Memory B cell (primary cell): Measurements from ENCODE around the gene FNDC10.
A peak's percentile ranks its signal among the peaks of the same experiment; 100 is the strongest.
"Not testable (repeated sequence)": the region's sequence is repeated elsewhere in the genome, so short reads cannot be mapped to it uniquely, and the experiment has no call there.

Source experiments
- ATAC-seq: fragments of 150-1000 bp; cut with Tn5 transposase; 2 replicates; pipeline ENCODE4 v1.10.0; 2021; ENCODE audit warnings: low read depth, mild to moderate bottlenecking, moderate library complexity
- DNase-seq, 2 donors: peaks; one replicate each; pipeline ENCODE4 v3.0.0; 2022; ENCODE audit warnings: low spot score in 2 of 2
- H3K27ac Mint-ChIP-seq: one replicate; pipeline ENCODE4 v1.8.0; 2022; ENCODE audit warnings: mild to moderate bottlenecking, moderate library complexity, mixed read lengths
- H3K27me3 Mint-ChIP-seq: one replicate; pipeline ENCODE4 v1.8.0; 2022; ENCODE audit warnings: mixed read lengths
- H3K36me3 Mint-ChIP-seq: one replicate; pipeline ENCODE4 v1.8.0; 2022; ENCODE audit warnings: mild to moderate bottlenecking, mixed read lengths
- H3K4me1 Mint-ChIP-seq: one replicate; pipeline ENCODE4 v1.8.0; 2022; ENCODE audit warnings: mixed read lengths
- H3K4me3 Mint-ChIP-seq: one replicate; pipeline ENCODE4 v1.8.0; 2022; ENCODE audit warnings: mild to moderate bottlenecking, moderate library complexity, mixed read lengths
- H3K9me3 Mint-ChIP-seq: one replicate; pipeline ENCODE4 v1.8.0; 2022; ENCODE audit warnings: mixed read lengths

The FNDC10 gene

GRCh38 chr1:1562556-1563195 is 37.3 kb downstream of the FNDC10 start:
- Mint-ChIP-seq H3K27ac (no peak overlapping the region), H3K9me3 (no peaks in the 10 kb centered on the region), H3K4me3 (no peak overlapping the region), H3K36me3 (peaks cover 21% of the 10 kb centered on the region), H3K4me1 (peaks cover 15% of the 10 kb centered on the region), H3K27me3 (no peaks in the 10 kb centered on the region)
- no peak for DNase-seq
- no peak for ATAC-seq

- ATAC-seq: no peak
- Mint-ChIP-seq H3K4me3 (no peak overlapping the region), H3K27ac (peak overlapping the region; percentile 84), H3K4me1 (peaks cover 8% of the 10 kb centered on the region), H3K36me3 (peaks cover 21% of the 10 kb centered on the region), H3K27me3 (no peaks in the 10 kb centered on the region), H3K9me3 (no peaks in the 10 kb centered on the region)
- DNase-seq: no peak
Measured at GRCh38 chr1:1561801-1562470, 38.0 kb downstream of the FNDC10 start.

GRCh38 chr1:1560178-1560577 is 39.8 kb downstream of the FNDC10 start:
- Mint-ChIP-seq H3K9me3 (no peaks in the 10 kb centered on the region), H3K36me3 (peaks cover 19% of the 10 kb centered on the region), H3K4me3 (no peak overlapping the region)

GRCh38 chr1:1559066-1559465 is 40.9 kb downstream of the FNDC10 start:
- peak overlapping the region; percentile 31 for H3K27ac Mint-ChIP-seq
- no peaks in the 10 kb centered on the region for H3K9me3 Mint-ChIP-seq
- H3K4me3 Mint-ChIP-seq: no peak overlapping the region
- DNase-seq (no peak), ATAC-seq (no peak)
- peaks cover 5% of the 10 kb centered on the region for H3K4me1 Mint-ChIP-seq
- H3K36me3 Mint-ChIP-seq: peaks cover 10% of the 10 kb centered on the region
- H3K27me3 Mint-ChIP-seq: no peaks in the 10 kb centered on the region

More at GRCh38 chr1:1560178-1560577, 39.8 kb downstream of the FNDC10 start:
- no peak overlapping the region for H3K27ac Mint-ChIP-seq
- ATAC-seq (no peak), DNase-seq (no peak)
- H3K4me1 Mint-ChIP-seq: peaks cover 9% of the 10 kb centered on the region
- no peaks in the 10 kb centered on the region for H3K27me3 Mint-ChIP-seq

GRCh38 chr1:1558591-1558990 is 41.3 kb downstream of the FNDC10 start:
- Mint-ChIP-seq H3K9me3 (no peaks in the 10 kb centered on the region), H3K27ac (peak overlapping the region; percentile 31), H3K27me3 (no peaks in the 10 kb centered on the region), H3K4me3 (no peak overlapping the region), H3K4me1 (peaks cover 5% of the 10 kb centered on the region), H3K36me3 (peaks cover 5% of the 10 kb centered on the region)
- ATAC-seq (no peak), DNase-seq (no peak)

GRCh38 chr1:1557688-1558087 is 42.2 kb downstream of the FNDC10 start:
- not testable (repeated sequence) for H3K27ac Mint-ChIP-seq, H3K36me3 Mint-ChIP-seq, DNase-seq, H3K4me3 Mint-ChIP-seq, H3K27me3 Mint-ChIP-seq, H3K9me3 Mint-ChIP-seq, ATAC-seq, H3K4me1 Mint-ChIP-seq

GRCh38 chr1:1556961-1557360 is 43.0 kb downstream of the FNDC10 start:
- H3K36me3 Mint-ChIP-seq, H3K4me3 Mint-ChIP-seq: not testable (repeated sequence)

GRCh38 chr1:1556505-1556904 is 43.4 kb downstream of the FNDC10 start:
- H3K27ac Mint-ChIP-seq: no peak overlapping the region
- H3K27me3 Mint-ChIP-seq: no peaks in the 10 kb centered on the region
- no peaks in the 10 kb centered on the region for H3K9me3 Mint-ChIP-seq
- H3K36me3 Mint-ChIP-seq: no peaks in the 10 kb centered on the region
- DNase-seq (no peak), ATAC-seq (no peak)
- peaks cover 5% of the 10 kb centered on the region for H3K4me1 Mint-ChIP-seq
- H3K4me3 Mint-ChIP-seq: no peak overlapping the region

More at GRCh38 chr1:1556961-1557360, 43.0 kb downstream of the FNDC10 start:
- H3K4me1 Mint-ChIP-seq, H3K27me3 Mint-ChIP-seq, H3K27ac Mint-ChIP-seq, ATAC-seq, DNase-seq, H3K9me3 Mint-ChIP-seq: not testable (repeated sequence)

- ATAC-seq: no peak
- H3K36me3 Mint-ChIP-seq: no peaks in the 10 kb centered on the region
- H3K9me3 Mint-ChIP-seq: no peaks in the 10 kb centered on the region
- DNase-seq: no peak
- no peak overlapping the region for H3K27ac Mint-ChIP-seq
- H3K27me3 Mint-ChIP-seq: no peaks in the 10 kb centered on the region
- H3K4me1 Mint-ChIP-seq: peaks cover 5% of the 10 kb centered on the region
- H3K4me3 Mint-ChIP-seq: no peak overlapping the region
Measured at GRCh38 chr1:1554926-1555915, 44.7 kb downstream of the FNDC10 start.

GRCh38 chr1:1554550-1554925 is 45.4 kb downstream of the FNDC10 start:
- peaks cover 5% of the 10 kb centered on the region for H3K4me1 Mint-ChIP-seq
- no peak overlapping the region for H3K27ac Mint-ChIP-seq
- no peaks in the 10 kb centered on the region for H3K27me3 Mint-ChIP-seq
- H3K4me3 Mint-ChIP-seq: no peak overlapping the region
- no peak for ATAC-seq
- no peak for DNase-seq
- no peaks in the 10 kb centered on the region for H3K36me3 Mint-ChIP-seq
- H3K9me3 Mint-ChIP-seq: no peaks in the 10 kb centered on the region

- H3K27me3 Mint-ChIP-seq: no peaks in the 10 kb centered on the region
Measured at GRCh38 chr1:1553821-1554494, 46.0 kb downstream of the FNDC10 start.

GRCh38 chr1:1552263-1552639 is 47.7 kb downstream of the FNDC10 start:
- DNase-seq (no peak), ATAC-seq (no peak)
- Mint-ChIP-seq H3K36me3 (no peaks in the 10 kb centered on the region), H3K9me3 (no peaks in the 10 kb centered on the region), H3K4me3 (no peak overlapping the region), H3K27ac (no peak overlapping the region), H3K27me3 (no peaks in the 10 kb centered on the region), H3K4me1 (peaks cover 2% of the 10 kb centered on the region)

More at GRCh38 chr1:1553821-1554494, 46.0 kb downstream of the FNDC10 start:
- no peaks in the 10 kb centered on the region for H3K36me3 Mint-ChIP-seq
- ATAC-seq: no peak
- no peak for DNase-seq
- peaks cover 5% of the 10 kb centered on the region for H3K4me1 Mint-ChIP-seq
- no peaks in the 10 kb centered on the region for H3K9me3 Mint-ChIP-seq
- no peak overlapping the region for H3K4me3 Mint-ChIP-seq
- no peak overlapping the region for H3K27ac Mint-ChIP-seq

- Mint-ChIP-seq H3K27me3 (no peaks in the 10 kb centered on the region), H3K36me3 (no peaks in the 10 kb centered on the region)
- DNase-seq: no peak
Measured at GRCh38 chr1:1551524-1552262, 48.2 kb downstream of the FNDC10 start.

More at GRCh38 chr1:1551524-1552262, 48.2 kb downstream of the FNDC10 start:
- no peak overlapping the region for H3K27ac Mint-ChIP-seq
- H3K4me3 Mint-ChIP-seq: no peak overlapping the region
- no peak for ATAC-seq
- no peaks in the 10 kb centered on the region for H3K9me3 Mint-ChIP-seq
- peaks cover 2% of the 10 kb centered on the region for H3K4me1 Mint-ChIP-seq
